IPS-18a (cell line): ENCODE measurements around the gene DPP6.

Source experiments
- H3K27ac ChIP-seq: one replicate; pipeline ENCODE4 v1.5.1; 2013; ENCODE audit warnings: low read length
- H3K27me3 ChIP-seq: one replicate; pipeline ENCODE4 v1.6.1; 2013; ENCODE audit warnings: mild to moderate bottlenecking, low read length; ENCODE audit not compliant: control insufficient read depth, insufficient read depth
- H3K36me3 ChIP-seq: one replicate; pipeline ENCODE4 v1.6.1; 2013; ENCODE audit warnings: low read depth, low read length; ENCODE audit not compliant: control insufficient read depth
- H3K4me1 ChIP-seq: one replicate; pipeline ENCODE4 v1.6.1; 2013; ENCODE audit warnings: low read depth, low read length; ENCODE audit not compliant: control insufficient read depth
- H3K4me3 ChIP-seq: one replicate; pipeline ENCODE4 v1.5.1; 2013; ENCODE audit warnings: low read length
- H3K9ac ChIP-seq: one replicate; pipeline ENCODE4 v1.6.1; 2013; ENCODE audit warnings: mild to moderate bottlenecking, low read length, moderate library complexity
- H3K9me3 ChIP-seq: one replicate; pipeline ENCODE4 v1.6.1; 2013; ENCODE audit warnings: low read depth, low read length; ENCODE audit not compliant: control insufficient read depth

The DPP6 gene

GRCh38 chr7:154330318-154330717 is 278.1 kb downstream of the DPP6 start:
- no peak overlapping the region for H3K27ac ChIP-seq
- no peaks in the 10 kb centered on the region for H3K9me3 ChIP-seq
- H3K9ac ChIP-seq: no peak overlapping the region
- H3K4me1 ChIP-seq: no peaks in the 10 kb centered on the region
- H3K27me3 ChIP-seq: no peaks in the 10 kb centered on the region
- no peak overlapping the region for H3K4me3 ChIP-seq
- no peaks in the 10 kb centered on the region for H3K36me3 ChIP-seq

- Histone ChIP-seq H3K4me1 (no peaks in the 10 kb centered on the region), H3K27ac (no peak overlapping the region), H3K36me3 (no peaks in the 10 kb centered on the region), H3K9me3 (no peaks in the 10 kb centered on the region), H3K9ac (no peak overlapping the region), H3K27me3 (no peaks in the 10 kb centered on the region), H3K4me3 (no peak overlapping the region)
Observed at GRCh38 chr7:154332811-154333580, 280.8 kb downstream of the DPP6 start.

- no peak overlapping the region for H3K9ac ChIP-seq
- H3K9me3 ChIP-seq: no peaks in the 10 kb centered on the region
- H3K27ac ChIP-seq: no peak overlapping the region
- H3K36me3 ChIP-seq: no peaks in the 10 kb centered on the region
- no peak overlapping the region for H3K4me3 ChIP-seq
- no peaks in the 10 kb centered on the region for H3K4me1 ChIP-seq
- no peaks in the 10 kb centered on the region for H3K27me3 ChIP-seq
Observed at GRCh38 chr7:154336295-154336694, 284.1 kb downstream of the DPP6 start.

- Histone ChIP-seq H3K9ac (no peak overlapping the region), H3K36me3 (no peaks in the 10 kb centered on the region), H3K27me3 (no peaks in the 10 kb centered on the region), H3K9me3 (no peaks in the 10 kb centered on the region), H3K4me1 (no peaks in the 10 kb centered on the region), H3K27ac (no peak overlapping the region), H3K4me3 (no peak overlapping the region)
Observed at GRCh38 chr7:154338701-154339506, 286.7 kb downstream of the DPP6 start.

GRCh38 chr7:154342971-154343633 is 290.9 kb downstream of the DPP6 start:
- Histone ChIP-seq H3K9ac (no peak overlapping the region), H3K27me3 (no peaks in the 10 kb centered on the region), H3K4me1 (no peaks in the 10 kb centered on the region), H3K27ac (no peak overlapping the region), H3K9me3 (no peaks in the 10 kb centered on the region), H3K36me3 (no peaks in the 10 kb centered on the region), H3K4me3 (no peak overlapping the region)

GRCh38 chr7:154343778-154344412 is 291.7 kb downstream of the DPP6 start:
- Histone ChIP-seq H3K4me1 (no peaks in the 10 kb centered on the region), H3K9ac (no peak overlapping the region), H3K27ac (no peak overlapping the region), H3K36me3 (no peaks in the 10 kb centered on the region), H3K4me3 (no peak overlapping the region), H3K9me3 (no peaks in the 10 kb centered on the region), H3K27me3 (no peaks in the 10 kb centered on the region)

GRCh38 chr7:154345093-154345492 is 292.9 kb downstream of the DPP6 start:
- Histone ChIP-seq H3K4me1 (no peaks in the 10 kb centered on the region), H3K9ac (no peak overlapping the region), H3K36me3 (no peaks in the 10 kb centered on the region), H3K27me3 (no peaks in the 10 kb centered on the region), H3K27ac (no peak overlapping the region), H3K4me3 (no peak overlapping the region), H3K9me3 (no peaks in the 10 kb centered on the region)

GRCh38 chr7:154347700-154348266 is 295.6 kb downstream of the DPP6 start:
- no peak overlapping the region for H3K4me3 ChIP-seq
- H3K27me3 ChIP-seq: no peaks in the 10 kb centered on the region
- H3K27ac ChIP-seq: no peak overlapping the region
- no peaks in the 10 kb centered on the region for H3K36me3 ChIP-seq
- H3K9me3 ChIP-seq: no peaks in the 10 kb centered on the region
- H3K4me1 ChIP-seq: no peaks in the 10 kb centered on the region
- H3K9ac ChIP-seq: no peak overlapping the region

GRCh38 chr7:154350892-154351291 is 298.7 kb downstream of the DPP6 start:
- no peak overlapping the region for H3K27ac ChIP-seq
- no peak overlapping the region for H3K4me3 ChIP-seq
- no peaks in the 10 kb centered on the region for H3K4me1 ChIP-seq
- no peaks in the 10 kb centered on the region for H3K27me3 ChIP-seq
- no peak overlapping the region for H3K9ac ChIP-seq
- no peaks in the 10 kb centered on the region for H3K36me3 ChIP-seq
- H3K9me3 ChIP-seq: no peaks in the 10 kb centered on the region

- H3K36me3 ChIP-seq: no peaks in the 10 kb centered on the region
- H3K9me3 ChIP-seq: no peaks in the 10 kb centered on the region
- H3K27ac ChIP-seq: no peak overlapping the region
- no peak overlapping the region for H3K4me3 ChIP-seq
- H3K27me3 ChIP-seq: no peaks in the 10 kb centered on the region
- H3K4me1 ChIP-seq: no peaks in the 10 kb centered on the region
- no peak overlapping the region for H3K9ac ChIP-seq
Observed at GRCh38 chr7:154353355-154353767, 301.2 kb downstream of the DPP6 start.

- Histone ChIP-seq H3K36me3 (no peaks in the 10 kb centered on the region), H3K4me1 (no peaks in the 10 kb centered on the region), H3K9ac (no peak overlapping the region), H3K4me3 (no peak overlapping the region), H3K27ac (no peak overlapping the region), H3K27me3 (no peaks in the 10 kb centered on the region), H3K9me3 (no peaks in the 10 kb centered on the region)
Observed at GRCh38 chr7:154364170-154364569, 312.0 kb downstream of the DPP6 start.
